ENCODE data around the gene CAV2. TPM values are rescaled to one million over a fixed set of nuclear protein-coding genes. Genes with fewer than 3 reads are reported as not detected.

The CAV2 gene
- polyA plus RNA-seq, 4 donors, result 22.2 to 29.8 (median 26.4) TPM

DNA sequence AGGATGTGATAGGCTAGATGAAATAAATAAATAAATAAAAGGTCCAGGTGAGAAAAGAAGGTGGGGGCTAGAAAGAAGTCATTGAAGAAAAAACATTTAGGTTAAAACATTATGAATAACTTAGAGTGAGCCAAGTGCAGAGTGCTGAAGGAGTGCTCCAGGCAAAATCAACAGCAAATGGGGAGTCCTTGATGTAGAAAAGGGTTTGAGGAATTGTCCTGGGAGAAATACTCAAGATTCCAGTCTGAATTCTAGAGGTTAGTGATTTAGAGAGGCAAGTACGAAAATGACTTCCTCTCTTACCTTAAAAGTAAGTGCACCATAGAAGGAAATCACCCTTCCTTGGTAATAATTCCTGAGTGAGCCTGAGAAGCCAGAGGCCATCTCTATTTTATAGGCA, 44.9 kb downstream of the CAV2 start:
- no peak for DNase-seq (ENCODE audit: low read depth in 4 of 4, low spot score in 2 of 4)

DNA sequence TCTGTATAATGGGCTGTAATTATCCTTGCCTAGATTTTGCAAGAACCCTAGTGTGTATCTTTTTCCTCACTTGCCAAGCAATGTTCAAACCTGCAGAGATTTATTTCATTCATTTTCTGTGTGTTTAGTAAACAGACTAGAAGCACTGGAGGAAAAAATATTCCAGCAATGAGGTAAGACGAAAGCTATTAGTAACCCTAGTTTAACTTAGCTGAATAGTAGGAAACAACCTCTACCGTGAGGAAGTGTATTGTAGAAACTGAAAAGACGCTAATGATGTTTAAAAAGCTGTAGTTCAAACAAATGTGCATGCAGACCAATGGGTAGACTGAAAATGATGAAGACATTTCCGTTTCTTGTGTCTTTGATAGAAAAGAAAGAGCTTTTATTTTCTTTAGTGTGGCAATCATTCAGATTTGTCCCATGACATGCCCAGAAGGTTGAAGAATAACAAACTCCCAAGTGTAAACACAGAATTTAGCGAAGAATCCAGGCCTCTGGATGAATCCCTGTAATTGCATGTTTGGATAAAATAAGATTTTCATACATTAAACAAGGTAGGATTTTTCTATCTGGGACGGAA, 46.0 kb downstream of the CAV2 start:
- DNase-seq (ENCODE audit: low read depth in 4 of 4, low spot score in 2 of 4), result no peak

DNA sequence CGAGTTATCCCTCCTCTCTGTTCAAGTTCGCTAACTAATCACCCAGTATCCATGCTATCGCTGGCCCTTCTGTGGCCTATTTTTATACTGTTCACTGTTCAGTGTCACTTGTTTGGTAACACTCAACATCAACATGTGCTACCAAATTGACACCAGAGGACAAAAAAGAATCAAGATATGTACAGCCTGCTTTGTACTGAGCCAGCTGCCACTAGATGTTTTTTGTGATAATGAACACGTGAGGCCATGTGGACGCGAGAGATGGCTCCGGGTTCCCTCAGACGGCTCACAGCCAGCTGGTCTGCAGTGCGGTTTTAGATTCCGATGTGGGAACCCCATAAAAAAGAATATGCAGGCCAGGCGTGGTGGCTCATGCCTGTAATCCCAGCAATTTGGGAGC, 46.5 kb downstream of the CAV2 start:
- DNase-seq (ENCODE audit: low read depth in 4 of 4, low spot score in 2 of 4), result no peak

DNA sequence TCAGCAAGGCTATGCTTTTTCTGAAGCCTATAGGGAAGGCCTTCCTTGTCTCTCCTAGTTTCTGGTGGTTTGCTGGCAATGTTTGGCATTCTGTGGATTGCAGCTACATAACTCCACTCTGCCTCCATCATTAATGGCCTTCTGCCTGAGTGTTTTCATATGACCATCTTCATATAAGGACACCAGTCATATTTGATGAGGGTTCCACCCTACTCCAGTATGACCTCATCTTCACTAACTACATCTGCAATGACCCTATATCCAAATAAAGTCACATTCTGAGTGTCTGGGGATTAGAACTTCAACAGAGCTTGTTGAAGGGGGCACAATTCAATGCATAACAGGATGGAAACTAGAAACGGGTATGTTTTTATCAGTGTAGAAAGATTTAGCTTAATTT, 47.4 kb downstream of the CAV2 start:
- DNase-seq (ENCODE audit: low read depth in 4 of 4, low spot score in 2 of 4), result no peak

DNA sequence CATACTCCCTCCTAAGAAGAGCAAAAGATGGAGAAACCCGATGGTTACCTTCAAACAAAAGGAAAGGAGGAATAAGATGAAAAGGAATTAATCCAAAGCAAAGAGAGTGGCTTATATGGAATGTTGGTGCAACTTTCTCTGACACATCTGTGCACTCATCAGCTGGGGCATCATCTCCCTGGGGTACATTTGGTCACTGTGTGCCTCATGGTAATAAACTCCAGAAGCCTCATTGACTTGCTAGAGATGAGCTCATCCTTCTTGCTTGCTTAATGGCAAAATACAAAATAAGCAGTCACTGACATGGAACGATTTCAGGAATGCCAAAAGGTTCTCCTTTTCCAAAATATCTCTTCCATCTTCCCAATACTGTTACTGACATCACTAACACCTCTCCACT, 47.8 kb downstream of the CAV2 start:
- DNase-seq (ENCODE audit: low read depth in 4 of 4, low spot score in 2 of 4), result no peak

DNA sequence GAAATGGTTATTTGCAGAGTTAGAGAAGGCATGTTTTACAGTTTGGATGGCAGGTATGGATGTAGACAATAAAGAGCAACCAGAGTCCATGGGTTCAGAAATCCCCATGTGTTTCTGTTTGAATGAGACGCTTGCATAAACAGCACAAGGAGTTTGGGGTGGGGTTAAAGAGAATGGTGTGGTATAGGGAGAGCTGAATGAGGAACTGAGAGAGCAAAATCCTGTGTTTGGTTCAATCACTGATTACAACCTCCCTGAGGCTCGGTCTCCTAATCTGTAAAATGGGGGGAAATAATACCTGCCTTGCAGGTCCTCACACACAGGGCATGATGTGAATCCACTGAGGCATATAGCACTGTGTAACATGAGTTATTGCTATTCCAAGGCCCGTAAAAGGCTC, 49.0 kb downstream of the CAV2 start:
- no peak for DNase-seq (ENCODE audit: low read depth in 4 of 4, low spot score in 2 of 4)

DNA sequence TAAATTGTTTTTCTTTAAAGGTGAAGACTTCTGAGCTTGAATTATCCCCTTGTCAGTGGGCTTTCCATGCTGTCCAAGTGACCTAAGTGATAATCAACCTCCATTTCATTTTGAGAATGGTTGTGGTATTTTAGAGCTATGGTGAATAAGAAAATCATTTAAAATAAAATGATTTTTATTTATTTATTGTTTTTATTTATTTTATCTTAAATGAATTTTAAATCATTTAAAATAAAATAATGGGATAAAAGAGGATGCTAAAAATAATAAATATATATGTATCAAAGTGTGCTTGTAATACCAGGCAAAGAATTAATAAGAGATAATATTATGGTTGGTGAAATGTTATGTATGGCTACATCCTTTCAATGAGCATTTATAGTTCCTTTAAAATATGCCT, 49.8 kb downstream of the CAV2 start:
- no peak for DNase-seq (ENCODE audit: low read depth in 4 of 4, low spot score in 2 of 4)

DNA sequence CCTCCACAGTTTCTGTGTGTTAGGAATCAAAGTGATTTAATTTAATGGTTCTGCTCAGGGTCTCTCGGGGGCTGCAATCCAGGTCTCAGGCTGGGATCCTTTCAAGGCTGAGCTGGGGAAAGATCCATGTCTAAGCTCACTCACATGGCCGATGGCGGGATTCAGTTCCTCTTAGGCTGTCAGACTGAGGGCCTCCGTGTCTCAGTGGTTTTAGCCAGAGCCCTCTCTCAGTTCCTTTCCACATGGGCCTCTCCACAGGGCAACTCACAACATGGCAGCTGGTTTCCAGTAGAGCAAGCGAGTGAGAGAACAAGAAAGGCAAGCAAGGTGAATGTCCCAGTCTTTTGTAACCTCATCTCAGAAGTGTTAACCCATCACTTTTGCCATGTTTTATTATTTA, 52.2 kb downstream of the CAV2 start:
- no peak for DNase-seq (ENCODE audit: low read depth in 4 of 4, low spot score in 2 of 4)

DNA sequence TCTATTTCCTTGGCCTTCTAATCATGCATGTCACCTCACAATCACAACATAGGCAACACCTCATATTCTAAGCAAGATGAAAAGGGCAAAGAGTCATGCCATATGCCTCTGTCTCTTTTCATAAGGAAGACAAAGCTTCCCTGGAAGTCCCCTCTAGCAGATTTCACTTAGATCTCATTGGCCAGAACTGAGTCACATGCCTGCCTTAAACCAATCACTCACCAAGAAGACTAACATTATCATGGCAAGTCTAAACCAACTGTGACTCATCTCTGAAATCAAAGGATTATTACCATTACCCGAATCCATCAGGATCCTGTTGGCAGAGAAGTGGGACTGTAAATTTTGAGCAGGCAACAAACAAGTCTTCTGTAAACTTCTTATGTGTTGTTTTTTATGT, 53.1 kb downstream of the CAV2 start:
- no peak for DNase-seq (ENCODE audit: low read depth in 4 of 4, low spot score in 2 of 4)

- no peak for DNase-seq (ENCODE audit: low read depth in 4 of 4, low spot score in 2 of 4)
These were observed 53.8 kb downstream of the CAV2 start for GRCh38 chr7:116553168-116553964.

DNA sequence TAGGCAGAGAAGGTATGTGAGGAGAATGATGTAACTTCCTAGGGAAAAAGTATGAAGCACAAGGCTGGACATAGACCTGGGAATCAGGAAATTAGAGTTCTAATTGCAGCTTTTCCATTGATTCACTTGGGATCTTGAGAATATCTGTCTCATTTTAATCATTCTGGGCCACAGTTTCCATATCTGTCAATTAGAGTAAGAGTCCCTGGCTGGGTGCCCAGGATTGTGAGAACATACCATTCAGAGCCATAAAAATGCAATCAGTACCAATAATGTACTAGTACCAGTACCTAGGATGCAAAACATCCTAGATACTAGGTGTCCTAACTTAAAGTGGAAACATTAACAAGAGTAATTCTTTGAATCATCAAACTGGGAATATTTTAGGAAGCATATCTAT, 54.9 kb downstream of the CAV2 start:
- no peak for DNase-seq (ENCODE audit: low read depth in 4 of 4, low spot score in 2 of 4)

DNA sequence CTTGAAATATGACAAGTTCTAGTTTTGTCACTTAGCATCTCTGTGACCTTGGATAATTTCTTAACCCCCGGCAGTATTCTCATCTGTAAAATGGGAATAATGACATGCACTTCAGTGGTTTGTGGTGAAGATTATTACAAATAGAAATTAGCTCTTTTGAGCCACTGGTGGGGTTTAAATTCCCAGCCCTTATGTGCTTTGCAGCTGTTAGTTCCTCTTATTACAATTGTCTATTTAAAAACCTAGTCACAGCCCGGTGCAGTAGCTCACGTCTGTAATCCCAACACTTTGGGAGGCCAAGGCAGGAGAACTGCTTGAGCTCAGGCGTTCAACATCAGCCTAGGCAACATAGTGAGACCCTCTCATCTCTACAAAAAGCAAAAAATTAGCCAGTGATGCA, 55.4 kb downstream of the CAV2 start:
- no peak for DNase-seq (ENCODE audit: low read depth in 4 of 4, low spot score in 2 of 4)

DNA sequence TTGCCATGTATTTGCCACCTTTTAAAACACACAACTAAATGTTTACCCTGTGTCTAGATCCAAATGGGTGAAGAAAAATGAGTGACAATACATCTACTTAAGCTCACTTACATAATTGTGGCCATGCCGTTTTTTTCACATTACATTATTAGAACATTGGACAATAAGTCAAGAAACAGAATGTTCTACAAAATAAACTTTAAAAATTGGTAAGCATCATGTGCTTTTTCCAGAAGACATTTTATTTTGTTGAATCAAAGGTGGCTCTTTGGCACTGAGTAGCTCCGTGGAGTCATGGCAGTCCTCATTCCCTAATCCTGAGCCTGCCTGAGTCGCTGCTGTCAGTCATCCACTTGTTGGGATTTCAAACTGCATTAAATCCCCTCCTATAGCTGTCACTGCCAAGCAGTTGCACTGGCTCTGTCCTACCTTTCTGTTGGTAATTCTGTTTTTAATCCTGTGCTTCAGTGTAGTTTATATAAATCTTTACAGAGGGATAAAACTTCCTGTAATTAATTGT, 57.6 kb downstream of the CAV2 start:
- DNase-seq (ENCODE audit: low read depth in 4 of 4, low spot score in 2 of 4), result no peak

GRCh38 chr7:116557901-116558300, 58.4 kb downstream of the CAV2 start:
- DNase-seq (ENCODE audit: low read depth in 4 of 4, low spot score in 2 of 4), result no peak

Other genes with a start within 250 kb of the CAV2 start
- gene CAV1, start 25.3 kb downstream of the CAV2 start, polyA plus RNA-seq (ENCODE audit: insufficient read length in 4 of 4), result 10 to 100 TPM; 25.2 to 36.1 (median 26.6) TPM
- gene MET, start 172.5 kb downstream of the CAV2 start, polyA plus RNA-seq (ENCODE audit: insufficient read length in 4 of 4), result 10 to 100 TPM; 35.2 to 46.0 (median 38.6) TPM